GM19438 (cell line): ENCODE results near the gene FKBP14.
A peak's percentile ranks its signal among the peaks of the same experiment; 100 is the strongest.

Source experiments
- ATAC-seq: cut with Tn5 transposase; IDR thresholded peaks from one replicate; pipeline ENCODE4 v1.9.1; 2021; ENCODE audit warnings: low read depth; ENCODE audit not compliant: unreplicated experiment

FKBP14 gene

GRCh38 chr7:29995652-29996051 lies 30.9 kb downstream of the FKBP14 start:
- no peak for ATAC-seq

- ATAC-seq: no peak
These were observed 33.4 kb downstream of the FKBP14 start for GRCh38 chr7:29993140-29993539.

- no peak for ATAC-seq
These were observed 34.6 kb downstream of the FKBP14 start for GRCh38 chr7:29991937-29992336.

- ATAC-seq: no peak
These were observed 35.6 kb downstream of the FKBP14 start for GRCh38 chr7:29990931-29991330.

GRCh38 chr7:29989257-29989995 lies 37.1 kb downstream of the FKBP14 start, which contains the start of gene SCRN1:
TSS of gene SCRN1 (minus strand) at chr7:29989801. CDS start at chr7:29969067, 20,734 bp downstream.
- ATAC-seq: peak; percentile 34

- ATAC-seq: peak; percentile 39
These were observed 37.9 kb downstream of the FKBP14 start for GRCh38 chr7:29988424-29989256.

- no peak for ATAC-seq
These were observed 38.6 kb downstream of the FKBP14 start for GRCh38 chr7:29987811-29988317.

GRCh38 chr7:29987083-29987482 lies 39.4 kb downstream of the FKBP14 start:
- ATAC-seq: no peak

- no peak for ATAC-seq
These were observed 46.4 kb downstream of the FKBP14 start for GRCh38 chr7:29980151-29980550.

- no peak for ATAC-seq
These were observed 48.4 kb downstream of the FKBP14 start for GRCh38 chr7:29977886-29978651.

- no peak for ATAC-seq
These were observed 49.7 kb downstream of the FKBP14 start for GRCh38 chr7:29976673-29977415.

- ATAC-seq: no peak
These were observed 50.2 kb downstream of the FKBP14 start for GRCh38 chr7:29976266-29976665.

GRCh38 chr7:29975561-29975960 lies 50.9 kb downstream of the FKBP14 start:
- ATAC-seq: no peak

GRCh38 chr7:29974286-29974685 lies 52.2 kb downstream of the FKBP14 start:
- no peak for ATAC-seq

- no peak for ATAC-seq
These were observed 54.2 kb downstream of the FKBP14 start for GRCh38 chr7:29972315-29972669.

- ATAC-seq: no peak
These were observed 54.8 kb downstream of the FKBP14 start for GRCh38 chr7:29971566-29972314.

GRCh38 chr7:29970158-29970557 lies 56.3 kb downstream of the FKBP14 start:
- no peak for ATAC-seq

- ATAC-seq: no peak
These were observed 56.8 kb downstream of the FKBP14 start for GRCh38 chr7:29969738-29970137.

GRCh38 chr7:29968683-29969395 lies 57.7 kb downstream of the FKBP14 start:
- no peak for ATAC-seq
